GM23338 (cell line): Measurements from ENCODE around the gene KIF25. TPM values are rescaled to one million over a fixed set of nuclear protein-coding genes. Genes with fewer than 3 reads are reported as not detected.

Source experiments
- ATAC-seq: fragments of 200-7000 bp; cut with Tn5 transposase; 3 replicates; pipeline ENCODE4 v1.9.1; 2020
- DNase-seq: peaks from one replicate; pipeline ENCODE4 v3.0.0-alpha.2; 2015; ENCODE audit warnings: low spot score
- H2AFZ ChIP-seq: fragments of 200-600 bp; sonication (generic); 2 replicates; pipeline ENCODE4 v1.8.0; 2016; ENCODE audit warnings: antibody characterized with exemption, mild to moderate bottlenecking, moderate library complexity
- H3F3A ChIP-seq: fragments of 200-600 bp; sonication (generic); replicated peaks from 2 replicates; pipeline ENCODE4 v1.8.0; 2017; ENCODE audit warnings: antibody characterized with exemption, mixed run types, low read depth
- H3K27ac ChIP-seq: fragments of 200-600 bp; sonication (generic); 2 replicates; pipeline ENCODE4 v1.6.1; 2016; ENCODE audit warnings: low read depth
- H3K27me3 ChIP-seq: fragments of 200-600 bp; sonication (generic); 2 replicates; pipeline ENCODE4 v1.8.0; 2016; ENCODE audit warnings: mild to moderate bottlenecking, mixed run types, moderate library complexity; ENCODE audit not compliant: insufficient read depth
- H3K36me3 ChIP-seq: fragments of 200-600 bp; sonication (generic); 2 replicates; pipeline ENCODE4 v1.8.0; 2016; ENCODE audit warnings: mild to moderate bottlenecking; ENCODE audit not compliant: insufficient read depth
- H3K4me1 ChIP-seq: fragments of 200-600 bp; sonication (generic); 2 replicates; pipeline ENCODE4 v1.8.0; 2016; ENCODE audit warnings: mild to moderate bottlenecking, moderate library complexity; ENCODE audit not compliant: insufficient read depth
- H3K4me2 ChIP-seq: fragments of 200-600 bp; sonication (generic); 2 replicates; pipeline ENCODE4 v1.7.1; 2017; ENCODE audit warnings: mixed run types
- H3K4me3 ChIP-seq: fragments of 200-600 bp; sonication (generic); 2 replicates; pipeline ENCODE4 v1.6.1; 2016; ENCODE audit warnings: mixed run types
- H3K79me2 ChIP-seq: fragments of 200-600 bp; sonication (generic); replicated peaks from 2 replicates; pipeline ENCODE4 v1.8.0; 2017; ENCODE audit warnings: mild to moderate bottlenecking; ENCODE audit not compliant: insufficient read depth
- H3K9me2 ChIP-seq: fragments of 200-600 bp; sonication (generic); 2 replicates; pipeline ENCODE4 v1.8.0; 2017; ENCODE audit not compliant: insufficient read depth
- H4K20me1 ChIP-seq: fragments of 200-600 bp; sonication (generic); replicated peaks from 2 replicates; pipeline ENCODE4 v1.8.0; 2017; ENCODE audit warnings: mild to moderate bottlenecking; ENCODE audit not compliant: insufficient read depth
- H3K27ac Mint-ChIP-seq: 2 replicates; pipeline ENCODE4 v1.8.0; 2020; ENCODE audit warnings: inconsistent platforms, mild to moderate bottlenecking, moderate library complexity, mixed read lengths
- H3K27me3 Mint-ChIP-seq: 3 replicates; pipeline ENCODE4 v1.8.0; 2022; ENCODE audit warnings: low read depth, mild to moderate bottlenecking, moderate library complexity, mixed read lengths, inconsistent platforms; ENCODE audit not compliant: insufficient read depth, poor library complexity
- H3K36me3 Mint-ChIP-seq: 3 replicates; pipeline ENCODE4 v1.8.0; 2021; ENCODE audit warnings: low read depth, mild to moderate bottlenecking, inconsistent platforms, moderate library complexity, mixed read lengths
- H3K4me1 Mint-ChIP-seq: 3 replicates; pipeline ENCODE4 v1.8.0; 2020; ENCODE audit warnings: mild to moderate bottlenecking, inconsistent platforms, mixed read lengths
- H3K4me3 Mint-ChIP-seq: 3 replicates; pipeline ENCODE4 v1.8.0; 2021; ENCODE audit warnings: moderate library complexity, mild to moderate bottlenecking, inconsistent platforms, mixed read lengths
- H3K9me3 Mint-ChIP-seq: 3 replicates; pipeline ENCODE4 v1.8.0; 2020; ENCODE audit warnings: moderate library complexity, mild to moderate bottlenecking, inconsistent platforms, mixed read lengths
- CREB1 ChIP-seq: fragments of 250-450 bp; sonication (Bioruptor Pico); IDR thresholded peaks from 2 replicates; pipeline ENCODE4 v1.5.0; 2020; ENCODE audit warnings: low read depth, mild to moderate bottlenecking, moderate library complexity
- CTCF ChIP-seq, 2 experiments: fragments of 200-600 bp in 1 of 2; sonication (generic) in 1 of 2; conservative IDR thresholded peaks; 2 replicates each; pipeline versions ENCODE4 v1.5.1 to v1.6.1; 2016 to 2017; ENCODE audit warnings: antibody characterized with exemption in 2 of 2, low read depth in 2 of 2, mild to moderate bottlenecking in 2 of 2, moderate library complexity in 1 of 2
- EZH2 ChIP-seq: fragments of 200-600 bp; sonication (generic); IDR thresholded peaks from one replicate; pipeline ENCODE4 v1.8.0; 2017; ENCODE audit warnings: antibody characterized with exemption, mild to moderate bottlenecking, low read depth; ENCODE audit not compliant: unreplicated experiment
- EZH2phosphoT487 ChIP-seq: fragments of 200-600 bp; sonication (generic); IDR thresholded peaks from one replicate; pipeline ENCODE4 v1.8.1; 2018; ENCODE audit warnings: antibody characterized with exemption; ENCODE audit not compliant: unreplicated experiment
- JUNB ChIP-seq: IDR thresholded peaks from one replicate; pipeline ENCODE4 v1.6.1; 2016; ENCODE audit warnings: antibody characterized with exemption; ENCODE audit not compliant: unreplicated experiment
- NANOG ChIP-seq: IDR thresholded peaks from 2 replicates; pipeline ENCODE4 v1.6.1; 2016; ENCODE audit warnings: antibody characterized with exemption, borderline replicate concordance
- POLR2AphosphoS5 ChIP-seq: IDR thresholded peaks from 2 replicates; pipeline ENCODE4 v1.6.1; 2016; ENCODE audit warnings: antibody characterized with exemption, low read depth
- REST ChIP-seq: IDR thresholded peaks from one replicate; pipeline ENCODE4 v1.6.1; 2018; ENCODE audit warnings: antibody characterized with exemption; ENCODE audit not compliant: unreplicated experiment
- STAT1 ChIP-seq: IDR thresholded peaks from one replicate; pipeline ENCODE4 v1.6.1; 2016; ENCODE audit warnings: antibody characterized with exemption; ENCODE audit not compliant: unreplicated experiment
- ZNF114 ChIP-seq: fragments of 250-450 bp; sonication (Bioruptor Pico); IDR thresholded peaks from 2 replicates; pipeline ENCODE4 v1.5.0; 2020; ENCODE audit warnings: mild to moderate bottlenecking, moderate library complexity
- ZNF331 ChIP-seq: fragments of 250-450 bp; sonication (Bioruptor Pico); IDR thresholded peaks from 2 replicates; pipeline ENCODE4 v1.5.0; 2020; ENCODE audit warnings: low read depth, mild to moderate bottlenecking, moderate library complexity
- ZNF462 ChIP-seq: fragments of 250-450 bp; sonication (Bioruptor Pico); IDR thresholded peaks from 2 replicates; pipeline ENCODE4 v1.5.0; 2020; ENCODE audit warnings: mild to moderate bottlenecking, moderate library complexity
- polyA plus RNA-seq: library from polyadenylated mRNA; unstranded; fragments of >200 nt; fragmentation: Nextera tagmentation; extraction: Ambion mirVana; gene quantifications from 2 replicates; pipeline ENCODE4 v1.2.1, GENCODE V29; 2016
- total RNA-seq: library from RNA; depleted of rRNA; stranded (reverse); fragments of >200 nt; shearing (Covaris generic); gene quantifications from 2 replicates; pipeline ENCODE4 v1.2.3, GENCODE V29; 2014
- TF ChIP-seq, protein P1 (sequence below): IDR thresholded peaks from 2 replicates; pipeline ENCODE4 v1.6.1; 2016; ENCODE audit warnings: antibody characterized with exemption

The KIF25 gene
- total and polyA plus RNA-seq, 2 experiments from 2014 or later, result 0.69 to 0.76 TPM

DNA sequence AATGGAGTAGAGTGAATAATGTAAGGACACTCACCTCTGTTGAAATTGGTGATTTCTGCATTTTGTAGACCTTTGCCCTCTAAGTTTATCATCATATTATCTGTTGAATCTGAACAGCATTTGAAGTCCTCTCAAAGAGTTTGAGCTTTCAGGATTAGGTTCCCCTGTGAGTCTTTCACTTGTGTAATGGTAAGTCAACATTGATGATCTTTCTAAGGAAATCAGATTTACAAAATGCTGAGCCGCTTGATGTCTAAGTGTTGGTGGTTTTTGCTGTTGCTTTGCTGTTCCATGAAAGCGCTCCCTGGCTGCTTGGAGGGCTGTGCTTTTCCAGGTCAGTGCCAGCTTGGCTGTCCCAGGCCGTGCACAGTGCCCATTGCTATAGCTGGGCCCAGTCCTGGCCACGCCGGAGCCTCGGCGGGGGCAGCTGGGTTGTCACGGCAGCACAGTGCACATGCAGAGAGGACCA is 33.8 kb upstream of the KIF25 start:
- H3K27ac Mint-ChIP-seq, result no peak overlapping the region
- H3K9me3 Mint-ChIP-seq, result no peaks in the 10 kb centered on the region
- H3F3A ChIP-seq, result peaks cover 7% of the 10 kb centered on the region
- peaks cover 19% of the 10 kb centered on the region for H3K36me3 ChIP-seq
- peaks cover under 1% of the 10 kb centered on the region for H4K20me1 ChIP-seq
- H3K4me3 ChIP-seq, result no peak overlapping the region
- H2AFZ ChIP-seq, result no peak overlapping the region
- H3K4me2 ChIP-seq, result no peak overlapping the region
- no peak overlapping the region for H3K27ac ChIP-seq
- no peaks in the 10 kb centered on the region for H3K9me2 ChIP-seq
- ATAC-seq, result no peak
- peaks cover 13% of the 10 kb centered on the region; the same call in 1 of the 2 replicates for H3K79me2 ChIP-seq
- H3K27me3 Mint-ChIP-seq, result peaks cover 4% of the 10 kb centered on the region
- no peaks in the 10 kb centered on the region for H3K27me3 ChIP-seq
- TF ChIP-seq, protein P1, sequence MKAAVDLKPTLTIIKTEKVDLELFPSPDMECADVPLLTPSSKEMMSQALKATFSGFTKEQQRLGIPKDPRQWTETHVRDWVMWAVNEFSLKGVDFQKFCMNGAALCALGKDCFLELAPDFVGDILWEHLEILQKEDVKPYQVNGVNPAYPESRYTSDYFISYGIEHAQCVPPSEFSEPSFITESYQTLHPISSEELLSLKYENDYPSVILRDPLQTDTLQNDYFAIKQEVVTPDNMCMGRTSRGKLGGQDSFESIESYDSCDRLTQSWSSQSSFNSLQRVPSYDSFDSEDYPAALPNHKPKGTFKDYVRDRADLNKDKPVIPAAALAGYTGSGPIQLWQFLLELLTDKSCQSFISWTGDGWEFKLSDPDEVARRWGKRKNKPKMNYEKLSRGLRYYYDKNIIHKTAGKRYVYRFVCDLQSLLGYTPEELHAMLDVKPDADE, result no peak
- TF ChIP-seq EZH2phosphoT487 (no peak), CREB1 (CRISPR knock-in tag) (no peak), POLR2AphosphoS5 (no peak), JUNB (no peak), ZNF331 (no peak), STAT1 (no peak), NANOG (no peak), REST (no peak), ZNF114 (CRISPR knock-in tag) (no peak), ZNF462 (CRISPR knock-in tag) (no peak), EZH2 (no peak), CTCF (conservative IDR thresholded peaks at IDR 0.05; ENCODE audit: low read depth in 2 of 2) (no peak)
- no peaks in the 10 kb centered on the region; the same call in 1 of the 3 replicates for H3K4me1 Mint-ChIP-seq
- peaks cover 49% of the 10 kb centered on the region for H3K36me3 Mint-ChIP-seq
- no peak overlapping the region for H3K4me3 Mint-ChIP-seq
- no peaks in the 10 kb centered on the region for H3K4me1 ChIP-seq
- no peak for DNase-seq
